IPS-18a (cell line): Measurements from ENCODE around the gene FLNB.
"Not testable (repeated sequence)": the region's sequence is repeated elsewhere in the genome, so short reads cannot be mapped to it uniquely, and the experiment has no call there.

Experiments
- H3K27ac ChIP-seq: one replicate; pipeline ENCODE4 v1.5.1; 2013; ENCODE audit warnings: low read length
- H3K27me3 ChIP-seq: one replicate; pipeline ENCODE4 v1.6.1; 2013; ENCODE audit warnings: mild to moderate bottlenecking, low read length; ENCODE audit not compliant: control insufficient read depth, insufficient read depth
- H3K36me3 ChIP-seq: one replicate; pipeline ENCODE4 v1.6.1; 2013; ENCODE audit warnings: low read depth, low read length; ENCODE audit not compliant: control insufficient read depth
- H3K4me1 ChIP-seq: one replicate; pipeline ENCODE4 v1.6.1; 2013; ENCODE audit warnings: low read depth, low read length; ENCODE audit not compliant: control insufficient read depth
- H3K4me3 ChIP-seq: one replicate; pipeline ENCODE4 v1.5.1; 2013; ENCODE audit warnings: low read length
- H3K9ac ChIP-seq: one replicate; pipeline ENCODE4 v1.6.1; 2013; ENCODE audit warnings: mild to moderate bottlenecking, low read length, moderate library complexity
- H3K9me3 ChIP-seq: one replicate; pipeline ENCODE4 v1.6.1; 2013; ENCODE audit warnings: low read depth, low read length; ENCODE audit not compliant: control insufficient read depth

The FLNB gene

DNA sequence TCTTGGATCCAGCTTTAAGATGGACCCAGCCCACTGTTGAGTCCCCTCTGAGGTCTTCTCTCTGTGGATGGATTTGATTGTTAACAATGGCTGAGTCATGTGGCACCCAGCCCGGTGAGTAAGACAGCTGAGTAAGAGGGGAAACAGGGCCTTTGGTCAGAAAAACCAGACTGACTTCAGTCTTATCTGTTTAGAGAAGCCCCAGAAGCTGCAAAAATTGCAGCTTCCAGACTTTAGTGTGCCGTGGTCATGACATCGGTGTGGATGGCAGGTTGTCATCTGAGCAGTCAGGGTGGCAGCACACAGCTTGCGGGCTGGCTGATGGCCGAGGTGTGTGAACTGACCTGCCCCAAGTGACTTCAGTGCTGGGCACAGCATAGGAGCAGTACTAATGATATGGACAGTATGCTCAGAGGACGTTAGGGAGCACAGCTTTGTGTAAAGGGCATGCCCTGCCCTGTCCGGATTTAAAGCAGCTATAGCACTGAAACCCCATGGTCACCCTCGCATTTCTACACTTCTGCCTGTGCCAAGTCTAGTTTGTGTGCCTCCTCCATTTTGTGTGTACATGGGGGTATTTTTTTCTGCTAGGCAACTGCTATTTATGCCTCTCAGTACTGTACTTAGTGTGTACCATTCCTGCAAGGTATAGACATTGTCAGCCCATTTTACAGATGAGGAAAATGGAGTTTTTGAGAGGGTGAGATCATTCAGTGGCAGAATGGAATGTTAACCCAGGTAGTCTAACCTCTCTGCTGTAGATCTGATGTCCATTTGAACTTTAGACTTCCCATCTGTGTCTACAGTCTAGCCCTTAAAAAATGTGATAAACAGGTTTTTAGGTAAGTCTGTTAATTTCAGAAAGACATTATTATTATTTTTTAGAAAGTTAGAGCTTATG, 44.4 kb downstream of the FLNB start:
- peaks cover 26% of the 10 kb centered on the region for H3K4me1 ChIP-seq
- H3K9me3 ChIP-seq, result no peaks in the 10 kb centered on the region
- H3K36me3 ChIP-seq, result no peaks in the 10 kb centered on the region
- no peaks in the 10 kb centered on the region for H3K27me3 ChIP-seq
- no peak overlapping the region for H3K4me3 ChIP-seq
- no peak overlapping the region for H3K9ac ChIP-seq
- no peak overlapping the region for H3K27ac ChIP-seq

DNA sequence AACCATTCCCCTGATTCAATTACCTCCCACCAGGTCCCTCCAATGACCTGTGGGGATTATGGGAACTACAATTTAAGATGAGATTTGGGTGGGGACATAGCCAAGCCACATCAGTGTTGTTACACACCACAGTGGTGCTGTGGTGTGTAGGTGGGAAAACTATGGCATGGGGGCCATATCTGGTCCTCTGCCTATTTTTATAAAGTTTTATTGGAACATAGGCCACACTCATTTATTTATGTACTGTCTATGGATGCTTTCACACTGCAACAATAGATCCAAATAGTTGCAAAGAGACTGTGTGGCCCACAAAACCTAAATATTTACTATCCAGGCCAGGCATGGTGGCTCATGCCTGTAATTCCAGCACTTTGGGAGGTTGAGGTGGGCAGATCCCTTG, 46.4 kb downstream of the FLNB start:
- no peak overlapping the region for H3K27ac ChIP-seq
- H3K4me3 ChIP-seq, result no peak overlapping the region
- no peak overlapping the region for H3K9ac ChIP-seq
- peaks cover 10% of the 10 kb centered on the region for H3K4me1 ChIP-seq
- H3K36me3 ChIP-seq, result no peaks in the 10 kb centered on the region
- no peaks in the 10 kb centered on the region for H3K27me3 ChIP-seq
- no peaks in the 10 kb centered on the region for H3K9me3 ChIP-seq

DNA sequence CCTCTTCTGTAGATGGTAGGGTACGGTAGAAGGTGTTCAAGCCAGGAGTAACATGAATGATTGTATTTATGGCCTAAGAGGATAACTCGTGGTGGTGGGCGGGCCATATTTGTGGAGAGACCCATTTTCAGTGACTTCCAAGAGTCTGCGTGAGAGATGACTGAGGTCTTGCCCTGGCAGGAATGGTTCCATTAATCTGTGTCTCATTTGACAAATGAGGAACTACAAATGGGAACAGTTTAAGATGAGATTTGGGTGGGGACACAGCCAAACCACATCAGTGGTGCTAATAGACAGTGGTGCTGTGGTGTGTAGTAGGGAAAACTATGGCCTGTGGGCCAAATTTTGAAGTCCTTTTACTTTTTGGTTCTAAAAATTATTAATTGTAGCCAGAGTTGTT, 47.1 kb downstream of the FLNB start:
- H3K4me1 ChIP-seq, result peaks cover 7% of the 10 kb centered on the region
- no peaks in the 10 kb centered on the region for H3K36me3 ChIP-seq
- no peaks in the 10 kb centered on the region for H3K27me3 ChIP-seq
- no peak overlapping the region for H3K4me3 ChIP-seq
- no peak overlapping the region for H3K9ac ChIP-seq
- no peak overlapping the region for H3K27ac ChIP-seq
- H3K9me3 ChIP-seq, result no peaks in the 10 kb centered on the region

DNA sequence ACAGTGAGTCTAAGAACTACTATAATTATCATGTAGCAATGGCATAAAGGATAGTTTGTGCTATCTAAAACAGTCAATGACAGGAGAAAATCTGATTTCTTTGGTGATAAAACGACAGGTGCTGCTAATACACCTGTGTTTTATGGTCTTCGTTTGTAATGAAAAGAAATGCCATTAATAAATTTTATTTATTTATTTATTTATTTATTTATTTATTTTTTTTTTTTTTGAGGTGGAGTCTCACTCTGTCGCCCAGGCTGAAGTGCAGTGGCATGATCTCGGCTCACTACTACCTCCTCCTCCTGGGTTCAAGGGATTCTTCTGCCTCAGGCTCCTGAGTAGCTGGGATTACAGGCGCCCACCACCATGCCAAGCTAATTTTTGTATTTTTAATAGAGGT, 47.7 kb downstream of the FLNB start:
- H3K4me1 ChIP-seq, H3K9ac ChIP-seq: not testable (repeated sequence)

DNA sequence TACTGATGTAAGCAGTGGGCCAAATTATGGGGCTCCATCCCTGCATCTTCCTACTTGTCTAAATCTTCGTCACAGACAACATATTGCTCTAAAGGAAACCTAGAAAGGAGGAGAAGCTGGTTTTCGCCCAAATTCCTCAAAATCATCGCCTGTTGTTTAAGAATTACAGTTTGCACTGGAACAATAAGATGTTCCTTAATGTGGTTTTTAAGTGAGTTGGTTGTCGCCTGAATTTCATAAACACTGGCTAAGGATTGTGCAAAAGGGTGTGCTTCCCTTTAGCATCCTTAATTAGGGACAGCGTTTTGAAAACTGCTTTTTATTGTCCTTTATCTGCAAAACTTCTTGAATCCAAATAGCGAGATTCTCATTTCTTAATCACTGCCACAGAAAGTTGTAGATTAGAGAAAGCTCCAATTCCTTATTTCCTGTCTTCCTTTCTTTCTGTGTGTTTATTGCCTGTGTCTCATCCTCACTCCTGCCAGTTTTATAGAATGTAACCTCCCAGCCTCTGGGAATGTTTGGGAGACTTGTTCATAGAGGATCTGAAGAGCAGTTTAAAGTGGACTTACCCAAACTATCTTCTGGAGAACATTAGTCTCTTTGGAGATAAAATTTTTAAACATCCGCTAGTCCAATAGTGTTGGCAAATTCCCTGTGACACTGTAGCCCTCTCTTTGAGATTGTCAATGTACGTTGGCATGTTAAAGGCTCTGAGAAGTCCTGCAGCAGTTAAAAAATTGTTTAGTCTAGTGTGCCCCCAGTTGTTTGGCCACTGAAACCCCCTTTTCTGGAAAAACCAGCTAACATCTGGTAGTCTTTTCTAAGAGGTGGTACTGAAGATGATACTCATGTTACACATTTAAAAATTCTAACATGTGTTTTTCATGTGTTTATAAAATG, 50.4 kb downstream of the FLNB start:
- Histone ChIP-seq H3K9me3 (no peaks in the 10 kb centered on the region), H3K4me3 (no peak overlapping the region), H3K4me1 (peaks cover 17% of the 10 kb centered on the region), H3K27me3 (no peaks in the 10 kb centered on the region), H3K36me3 (no peaks in the 10 kb centered on the region), H3K9ac (no peak overlapping the region), H3K27ac (peak overlapping the region; percentile 37)

More for the DNA sequence above, 47.7 kb downstream of the FLNB start:
- H3K27ac ChIP-seq, H3K27me3 ChIP-seq, H3K4me3 ChIP-seq, H3K36me3 ChIP-seq, H3K9me3 ChIP-seq: not testable (repeated sequence)

DNA sequence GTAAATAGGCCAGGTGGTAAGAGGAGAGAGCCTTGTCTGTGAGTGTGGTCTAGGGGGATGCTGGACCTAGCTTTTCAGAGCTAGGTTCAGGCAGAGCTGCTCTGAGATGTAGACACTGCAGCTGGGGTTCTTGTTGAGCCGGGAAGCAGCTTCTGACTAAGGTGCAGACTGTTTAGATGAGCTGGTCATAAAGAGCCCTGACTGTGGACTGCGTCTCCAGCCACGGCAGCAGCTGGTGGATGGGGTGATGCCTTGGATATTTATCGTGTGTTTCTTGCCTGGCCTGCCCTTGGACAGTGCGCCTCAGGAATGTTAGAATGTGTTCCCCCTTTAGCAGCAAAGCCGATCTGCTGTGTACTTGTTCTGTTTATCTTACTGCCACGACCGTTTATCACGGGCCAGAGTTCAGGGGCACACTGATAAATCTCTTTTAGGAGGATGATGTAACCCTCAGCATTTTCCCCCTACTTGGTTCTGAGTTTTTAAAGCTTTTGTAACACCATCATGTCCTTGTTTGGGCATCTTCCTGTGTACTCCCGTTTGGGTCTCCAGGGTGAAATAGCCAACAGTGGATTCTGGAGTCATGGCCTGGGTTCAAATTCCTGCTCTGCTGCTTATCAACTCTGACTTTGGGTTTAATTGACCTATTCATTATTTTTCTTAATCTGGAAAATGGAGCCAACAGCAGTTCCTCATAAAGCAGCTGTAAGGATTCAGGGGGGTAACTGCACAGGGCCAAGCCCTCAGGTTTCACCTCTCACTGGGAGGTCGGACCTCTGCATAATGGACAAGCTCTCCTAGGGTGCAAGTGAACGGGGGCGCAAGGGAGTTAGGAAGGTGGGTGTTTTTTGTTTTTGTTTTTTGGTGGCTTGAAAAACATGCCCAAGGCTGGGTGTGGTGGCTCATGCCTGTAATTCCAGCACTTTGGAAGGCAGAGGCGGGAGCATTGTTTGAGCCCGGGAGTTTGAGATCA, 51.4 kb downstream of the FLNB start:
- Histone ChIP-seq H3K27me3 (no peaks in the 10 kb centered on the region), H3K36me3 (no peaks in the 10 kb centered on the region), H3K9me3 (no peaks in the 10 kb centered on the region), H3K9ac (no peak overlapping the region), H3K4me1 (peaks cover 21% of the 10 kb centered on the region), H3K27ac (peak overlapping the region; percentile 37), H3K4me3 (no peak overlapping the region)

DNA sequence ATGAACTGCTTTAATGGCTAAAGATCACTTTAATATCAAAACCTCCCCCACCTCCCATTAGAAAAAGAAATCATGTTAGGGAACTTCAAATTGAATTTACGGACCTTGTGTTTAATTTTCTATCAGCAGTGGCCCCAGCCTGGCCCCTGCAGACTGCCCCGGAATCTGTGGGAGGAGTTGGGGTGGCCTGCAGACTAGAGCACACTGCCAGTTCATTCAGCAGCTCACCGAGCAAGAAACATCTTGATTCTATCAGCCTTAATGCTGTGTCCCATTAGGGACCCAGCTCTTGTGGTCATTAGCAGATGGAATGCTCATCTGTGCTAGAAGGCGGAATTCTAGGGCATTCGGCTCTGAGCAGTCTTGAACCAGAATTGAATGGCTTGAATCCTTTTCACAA, 54.2 kb downstream of the FLNB start:
- H3K27ac ChIP-seq, result no peak overlapping the region
- H3K4me1 ChIP-seq, result peaks cover 30% of the 10 kb centered on the region
- H3K9ac ChIP-seq, result no peak overlapping the region
- no peak overlapping the region for H3K4me3 ChIP-seq
- H3K9me3 ChIP-seq, result no peaks in the 10 kb centered on the region
- no peaks in the 10 kb centered on the region for H3K27me3 ChIP-seq
- H3K36me3 ChIP-seq, result no peaks in the 10 kb centered on the region

DNA sequence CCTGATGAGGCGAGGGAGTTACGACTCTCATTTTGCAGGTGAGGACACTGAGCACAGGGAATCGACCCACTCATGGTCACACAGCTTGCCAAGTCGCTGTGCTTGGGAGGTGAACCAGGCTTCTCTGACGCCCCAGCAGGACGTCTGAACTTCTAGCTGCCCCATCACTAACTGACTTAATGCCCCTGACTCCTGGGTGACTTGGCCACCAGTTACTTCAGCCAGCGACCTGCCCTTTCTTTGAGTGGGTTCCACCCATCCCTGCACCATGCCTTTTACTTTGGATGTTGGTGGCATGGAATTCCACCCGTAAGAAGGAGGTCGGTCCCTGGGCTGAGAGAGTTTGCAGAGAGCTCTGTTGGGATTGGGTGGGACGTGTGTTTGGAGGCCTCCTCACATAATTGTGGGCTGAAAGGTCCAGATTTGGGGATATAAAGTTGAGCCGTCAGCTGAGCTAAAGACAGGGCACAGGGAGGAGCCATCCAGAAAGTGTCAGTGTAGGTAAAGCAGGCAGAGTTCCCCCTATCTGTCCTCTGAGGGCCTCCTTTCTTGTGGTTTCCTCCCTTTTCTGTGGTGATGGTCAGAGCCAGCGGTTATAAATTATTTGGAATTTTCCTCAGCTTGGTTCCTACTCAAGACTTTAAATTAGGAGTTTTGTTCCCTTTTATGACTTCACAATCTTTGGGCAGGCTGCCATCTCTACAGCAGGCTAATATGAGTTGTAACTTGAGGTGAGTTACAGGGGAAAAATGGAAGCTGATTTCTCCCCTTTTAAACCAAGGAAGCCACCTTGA, 55.0 kb downstream of the FLNB start:
- Histone ChIP-seq H3K4me1 (peaks cover 30% of the 10 kb centered on the region), H3K36me3 (no peaks in the 10 kb centered on the region), H3K4me3 (no peak overlapping the region), H3K27me3 (no peaks in the 10 kb centered on the region), H3K9ac (no peak overlapping the region), H3K9me3 (no peaks in the 10 kb centered on the region), H3K27ac (no peak overlapping the region)

DNA sequence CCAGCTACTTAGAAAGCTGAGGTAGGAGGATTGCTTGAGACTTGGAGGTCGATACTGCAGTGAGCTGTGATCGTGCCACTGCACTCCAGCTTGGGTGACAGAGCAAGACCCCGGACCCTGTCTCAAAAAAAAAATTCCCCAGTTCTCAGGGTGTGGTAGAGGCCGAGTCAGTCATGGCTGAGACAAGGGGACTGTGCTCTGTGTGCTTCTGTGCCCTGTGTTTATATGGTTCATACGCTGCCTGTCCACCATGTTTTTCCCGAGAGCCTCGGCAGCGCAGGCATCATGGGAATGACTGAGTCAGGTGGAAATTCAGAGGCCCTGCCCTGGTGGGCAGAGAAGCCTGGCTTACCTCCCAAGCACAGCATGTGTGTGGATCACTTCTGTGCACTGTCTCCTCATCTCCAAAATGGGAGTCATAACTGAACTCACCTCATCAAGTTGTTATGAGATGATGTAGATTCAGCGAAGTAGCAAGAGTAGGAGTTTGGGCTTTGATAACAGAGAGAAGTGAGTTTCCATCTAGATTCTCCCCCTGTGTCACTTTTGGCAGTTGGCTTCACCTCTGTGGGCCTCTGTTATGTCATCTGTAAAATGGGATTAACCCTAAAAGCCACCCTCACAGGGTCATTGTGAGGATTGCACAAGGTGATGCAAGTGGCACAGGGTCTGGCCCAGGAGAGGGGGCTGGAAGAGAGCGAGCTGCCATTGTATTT, 56.9 kb downstream of the FLNB start:
- Histone ChIP-seq H3K36me3 (no peaks in the 10 kb centered on the region), H3K4me1 (peaks cover 30% of the 10 kb centered on the region), H3K4me3 (no peak overlapping the region), H3K27me3 (no peaks in the 10 kb centered on the region), H3K9me3 (no peaks in the 10 kb centered on the region), H3K9ac (no peak overlapping the region), H3K27ac (no peak overlapping the region)

DNA sequence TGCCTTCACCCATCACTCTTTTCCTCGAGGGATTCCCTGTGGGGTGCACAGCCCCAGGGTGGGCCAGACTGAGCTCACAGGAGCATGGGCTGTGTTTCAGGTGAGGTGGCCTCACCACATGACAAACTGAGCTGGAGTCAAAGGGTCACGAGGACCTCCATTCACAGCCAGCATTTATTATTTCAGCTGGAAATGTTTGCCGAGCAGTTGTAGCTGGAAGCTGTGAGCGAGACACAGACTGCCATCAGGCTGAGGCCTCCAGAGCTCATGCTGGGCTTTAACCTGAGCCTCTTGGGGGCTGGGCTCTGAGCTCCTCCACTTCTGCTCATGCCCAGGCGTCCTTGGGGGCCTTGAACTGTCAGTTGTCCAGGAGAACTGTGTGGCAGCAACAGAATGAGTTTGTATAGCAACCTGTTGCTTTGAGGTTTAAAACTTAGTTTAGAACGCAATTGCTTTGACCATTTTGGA, 57.5 kb downstream of the FLNB start:
- Histone ChIP-seq H3K36me3 (no peaks in the 10 kb centered on the region), H3K27ac (no peak overlapping the region), H3K4me1 (peaks cover 30% of the 10 kb centered on the region), H3K9ac (no peak overlapping the region), H3K4me3 (no peak overlapping the region), H3K27me3 (no peaks in the 10 kb centered on the region), H3K9me3 (no peaks in the 10 kb centered on the region)
